ENCODE results near the gene FBXL16. TPM values are rescaled to one million over a fixed set of nuclear protein-coding genes. Genes with fewer than 3 reads are reported as not detected.

The FBXL16 gene
- total RNA-seq, 1 donor from 2014 or later, result 0.46 TPM

GRCh38 chr16:733382-734207 is 28.0 kb upstream of the FBXL16 start:
- peak; percentile 39 for TF ChIP-seq CTCF (conservative IDR thresholded peaks at IDR 0.05; ENCODE audit: low read depth, low read length)
- H3K4me3 ChIP-seq (ENCODE audit: low read depth, low read length), result no peak overlapping the region
- DNase-seq (ENCODE audit: low read depth), result no peak

GRCh38 chr16:732936-733335 is 27.3 kb upstream of the FBXL16 start:
- no peak for DNase-seq (ENCODE audit: low read depth)
- H3K4me3 ChIP-seq (ENCODE audit: low read depth, low read length), result no peak overlapping the region

GRCh38 chr16:732332-732731 is 26.7 kb upstream of the FBXL16 start:
- no peak for DNase-seq (ENCODE audit: low read depth)
- TF ChIP-seq CTCF (conservative IDR thresholded peaks at IDR 0.05; ENCODE audit: low read depth, low read length), result no peak
- no peak overlapping the region for H3K4me3 ChIP-seq (ENCODE audit: low read depth, low read length)

More at GRCh38 chr16:732936-733335, 27.3 kb upstream of the FBXL16 start:
- no peak for TF ChIP-seq CTCF (conservative IDR thresholded peaks at IDR 0.05; ENCODE audit: low read depth, low read length)

GRCh38 chr16:730666-731509 is 25.3 kb upstream of the FBXL16 start:
- no peak for TF ChIP-seq CTCF (conservative IDR thresholded peaks at IDR 0.05; ENCODE audit: low read depth, low read length)
- no peak overlapping the region for H3K4me3 ChIP-seq (ENCODE audit: low read depth, low read length)
- no peak for DNase-seq (ENCODE audit: low read depth)

- H3K4me3 ChIP-seq (ENCODE audit: low read depth, low read length), result no peak overlapping the region
- DNase-seq (ENCODE audit: low read depth), result no peak
- no peak for TF ChIP-seq CTCF (conservative IDR thresholded peaks at IDR 0.05; ENCODE audit: low read depth, low read length)
These were observed 24.4 kb upstream of the FBXL16 start for GRCh38 chr16:729768-730665.

GRCh38 chr16:728890-729744 is 23.5 kb upstream of the FBXL16 start:
- no peak for TF ChIP-seq CTCF (conservative IDR thresholded peaks at IDR 0.05; ENCODE audit: low read depth, low read length)
- DNase-seq (ENCODE audit: low read depth), result no peak
- peak overlapping the region; percentile 81 for H3K4me3 ChIP-seq (ENCODE audit: low read depth, low read length)
